ENCODE measurements around the gene PLBD2.

- TF ChIP-seq POLR2A (IDR thresholded peaks at IDR 0.05): no peak
- TF ChIP-seq CTCF (IDR thresholded peaks at IDR 0.05): no peak
These were observed 81.9 kb downstream of the PLBD2 start for GRCh38 chr12:113440336-113440735.

Data from breast epithelium (tissue), 3 donors.